GM20000 (cell line): ENCODE results near the gene DUS1L.

Experiments used
- DNase-seq: peaks from one replicate; pipeline ENCODE4 v3.0.0; 2012; ENCODE audit warnings: low spot score
- CTCF ChIP-seq: IDR thresholded peaks from 2 replicates; pipeline ENCODE4 v1.5.1; 2012; ENCODE audit warnings: mild to moderate bottlenecking, control low read depth; ENCODE audit errors: extremely low read depth, missing control alignments

Gene DUS1L

GRCh38 chr17:82064433-82065192 lies 991 bp downstream of the DUS1L start:
- no peak for DNase-seq

GRCh38 chr17:82063424-82064415 lies 1.9 kb downstream of the DUS1L start:
- no peak for DNase-seq
- no peak for TF ChIP-seq CTCF

More at GRCh38 chr17:82064433-82065192, 991 bp downstream of the DUS1L start:
- no peak for TF ChIP-seq CTCF

GRCh38 chr17:82062984-82063368 lies 2.6 kb downstream of the DUS1L start:
- no peak for TF ChIP-seq CTCF
- no peak for DNase-seq

- TF ChIP-seq CTCF: no peak
- DNase-seq: no peak
Measured at GRCh38 chr17:82062076-82062983, 3.3 kb downstream of the DUS1L start.

GRCh38 chr17:82061047-82061925 lies 4.3 kb downstream of the DUS1L start:
- no peak for DNase-seq
- no peak for TF ChIP-seq CTCF

GRCh38 chr17:82060614-82061013 lies 5.0 kb downstream of the DUS1L start:
- no peak for DNase-seq
- no peak for TF ChIP-seq CTCF
